Measurements from ENCODE around the gene P2RX1.
"Not testable (repeated sequence)": the region's sequence is repeated elsewhere in the genome, so short reads cannot be mapped to it uniquely, and the experiment has no call there.

Gene P2RX1

DNA sequence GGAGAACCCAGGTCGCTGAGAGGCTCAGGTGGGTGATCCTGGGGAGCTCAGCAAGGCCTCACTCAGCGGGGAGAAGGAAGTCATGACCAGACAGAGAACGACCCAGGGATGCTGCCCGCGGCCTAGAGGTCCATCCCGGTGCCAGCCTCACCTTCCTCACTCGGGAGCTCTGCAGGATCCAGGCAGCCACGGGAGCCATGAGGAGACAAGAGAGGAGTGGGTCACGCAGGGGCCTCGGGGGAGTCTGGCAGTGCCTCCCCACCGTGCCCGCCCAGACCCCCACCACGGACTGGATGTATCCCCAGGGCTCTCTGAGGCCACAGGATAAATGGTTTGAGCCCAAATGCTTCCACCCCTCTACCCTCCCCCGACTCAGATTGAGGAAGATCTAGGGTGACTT, 37.3 kb upstream of the P2RX1 start:
- in situ Hi-C loops (cut with HindIII; ENCODE audit: low sequenced_read_pairs) = no loop called here

DNA sequence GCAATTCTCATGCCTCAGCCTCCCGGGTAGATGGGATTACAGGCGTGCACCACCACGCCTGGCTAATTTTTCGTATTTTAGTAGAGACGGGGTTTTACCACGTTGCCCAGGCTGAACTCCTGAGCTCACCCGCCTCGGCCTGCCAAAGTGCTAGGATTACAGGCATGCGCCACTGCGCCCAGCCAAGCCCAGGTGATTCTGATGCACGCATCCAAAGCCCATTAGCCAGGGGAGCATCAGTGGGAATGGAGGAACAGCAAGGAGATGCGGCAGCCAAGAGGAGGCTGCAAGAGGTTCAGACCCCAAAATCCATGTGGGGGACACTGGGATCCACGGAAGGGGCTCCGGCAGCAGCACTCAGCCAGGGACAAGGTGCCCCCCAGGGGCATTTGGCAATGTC, 35.9 kb upstream of the P2RX1 start:
- in situ Hi-C loops (cut with HindIII; ENCODE audit: low sequenced_read_pairs) = no loop called here

DNA sequence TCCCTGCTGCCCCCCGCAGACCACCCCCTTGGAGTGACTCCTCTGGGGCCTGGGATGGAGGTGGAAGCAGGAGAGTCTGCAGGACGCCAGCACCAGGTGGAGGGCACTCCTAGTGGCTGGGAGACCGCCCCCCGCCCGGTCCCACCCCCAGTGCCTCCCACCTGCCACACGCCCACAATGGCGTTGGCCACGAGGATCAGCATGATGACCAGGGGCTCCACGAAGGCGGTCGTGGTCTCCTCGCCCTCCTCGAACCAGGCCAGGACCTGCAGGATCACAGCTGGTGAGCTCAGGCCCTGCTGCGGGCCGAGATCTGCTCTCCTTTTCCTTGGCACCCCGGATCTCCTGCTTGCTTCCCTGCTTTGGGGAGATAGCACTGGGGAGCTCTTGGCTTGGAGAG, 35.2 kb upstream of the P2RX1 start:
- in situ Hi-C loops (cut with HindIII; ENCODE audit: low sequenced_read_pairs) = no loop called here

DNA sequence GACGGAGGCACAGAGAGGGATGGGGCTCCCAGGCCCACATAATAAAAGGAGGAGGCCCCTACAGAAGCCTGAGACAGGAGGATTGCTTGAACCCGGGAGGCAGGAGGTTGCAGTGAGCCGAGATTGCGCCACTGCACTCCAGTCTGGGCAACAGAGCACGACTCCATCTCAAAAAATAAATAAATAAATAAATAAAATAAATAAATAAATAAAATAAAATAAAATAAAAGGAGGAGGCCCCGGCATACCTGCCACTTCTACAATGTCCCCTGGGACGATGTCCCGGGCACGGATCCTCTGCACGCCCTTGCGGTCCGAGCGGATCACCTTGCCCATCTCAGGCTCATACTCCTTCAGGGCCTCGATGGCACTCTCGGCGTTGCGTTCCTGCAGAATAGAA, 34.7 kb upstream of the P2RX1 start:
- in situ Hi-C loops (cut with HindIII; ENCODE audit: low sequenced_read_pairs) = no loop called here

DNA sequence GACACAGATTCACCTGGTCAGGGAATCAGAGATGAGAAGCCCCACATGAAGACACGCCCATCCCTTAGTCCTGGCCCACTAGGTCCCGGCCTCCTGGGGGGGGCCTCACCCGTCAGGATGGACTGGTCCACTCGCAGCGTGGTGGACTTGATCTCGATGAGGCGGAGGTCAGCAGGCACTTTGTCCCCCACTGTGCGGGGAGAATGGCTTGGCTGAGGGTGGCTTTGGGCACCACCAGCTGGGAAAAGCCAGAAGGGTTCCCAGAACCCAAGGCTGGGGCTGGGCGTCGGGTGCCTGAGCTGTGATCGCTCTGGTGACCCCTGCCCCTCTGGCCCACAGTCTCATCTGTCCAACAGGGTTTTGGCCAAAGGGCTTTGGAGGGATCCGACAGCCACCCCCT, 34.3 kb upstream of the P2RX1 start:
- in situ Hi-C loops (cut with HindIII; ENCODE audit: low sequenced_read_pairs) = no loop called here

DNA sequence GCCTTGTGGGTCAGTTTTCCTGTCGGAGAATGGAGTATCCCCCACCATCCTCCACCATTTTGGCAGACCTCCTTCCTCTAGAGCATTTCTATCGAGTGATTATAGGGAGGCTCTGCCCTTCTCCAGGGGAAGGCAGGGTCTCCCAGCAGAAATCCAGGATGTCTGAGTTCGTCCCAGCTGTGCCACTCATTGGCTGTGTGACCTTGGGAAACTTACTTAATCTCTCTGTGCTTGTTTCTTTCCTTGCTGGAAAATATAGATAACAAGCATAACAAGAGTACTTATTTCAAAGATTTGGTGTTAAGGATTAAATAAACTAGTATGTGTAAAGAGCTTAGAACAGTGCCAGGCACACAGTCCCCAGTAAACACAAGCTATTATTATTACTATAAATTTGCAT, 33.2 kb upstream of the P2RX1 start:
- in situ Hi-C loops (cut with HindIII; ENCODE audit: low sequenced_read_pairs) = no loop called here

DNA sequence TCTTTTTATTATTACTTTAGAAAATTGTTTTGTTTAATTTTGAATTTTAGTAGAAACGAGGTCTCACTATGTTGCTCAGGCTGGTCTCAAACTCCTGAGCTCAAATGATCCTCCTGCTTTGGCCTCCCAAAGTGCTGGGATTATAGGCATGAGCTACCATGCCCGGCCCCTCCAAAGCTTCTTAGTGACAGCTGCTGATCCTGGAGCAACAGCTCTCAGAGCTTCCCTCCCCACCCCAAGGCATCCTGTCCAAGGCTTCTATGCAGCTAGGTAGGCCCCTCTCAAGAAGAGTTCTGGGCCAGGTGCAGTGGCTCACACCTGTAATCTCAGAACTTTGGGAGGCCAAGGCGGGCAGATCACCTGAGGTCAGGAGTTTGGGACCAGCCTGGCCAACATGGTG, 32.3 kb upstream of the P2RX1 start:
- in situ Hi-C loops (cut with HindIII; ENCODE audit: low sequenced_read_pairs) = not testable (repeated sequence)

DNA sequence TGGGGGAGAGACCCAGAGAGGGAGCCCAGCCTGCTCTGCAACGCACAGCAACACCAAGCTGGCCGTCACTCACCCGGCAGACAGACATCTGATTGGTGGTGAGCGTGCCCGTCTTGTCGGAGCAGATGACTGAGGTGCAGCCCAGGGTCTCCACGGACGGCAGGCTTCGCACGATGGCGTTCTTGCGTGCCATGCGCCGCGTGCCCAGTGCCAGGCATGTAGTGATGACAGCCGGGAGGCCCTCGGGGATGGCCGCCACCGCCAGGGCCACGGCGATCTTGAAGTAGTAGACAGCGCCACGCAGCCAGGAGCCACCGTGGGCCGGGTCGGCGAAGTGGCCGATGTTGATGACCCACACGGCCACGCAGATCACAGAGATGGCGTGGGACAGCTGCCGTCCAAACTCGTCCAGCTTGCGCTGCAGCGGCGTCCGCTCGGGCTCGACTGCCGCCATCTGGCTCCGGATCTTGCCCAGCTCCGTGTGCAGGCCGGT, 31.1 kb upstream of the P2RX1 start:
- in situ Hi-C loops (cut with HindIII; ENCODE audit: low sequenced_read_pairs) = no loop called here

DNA sequence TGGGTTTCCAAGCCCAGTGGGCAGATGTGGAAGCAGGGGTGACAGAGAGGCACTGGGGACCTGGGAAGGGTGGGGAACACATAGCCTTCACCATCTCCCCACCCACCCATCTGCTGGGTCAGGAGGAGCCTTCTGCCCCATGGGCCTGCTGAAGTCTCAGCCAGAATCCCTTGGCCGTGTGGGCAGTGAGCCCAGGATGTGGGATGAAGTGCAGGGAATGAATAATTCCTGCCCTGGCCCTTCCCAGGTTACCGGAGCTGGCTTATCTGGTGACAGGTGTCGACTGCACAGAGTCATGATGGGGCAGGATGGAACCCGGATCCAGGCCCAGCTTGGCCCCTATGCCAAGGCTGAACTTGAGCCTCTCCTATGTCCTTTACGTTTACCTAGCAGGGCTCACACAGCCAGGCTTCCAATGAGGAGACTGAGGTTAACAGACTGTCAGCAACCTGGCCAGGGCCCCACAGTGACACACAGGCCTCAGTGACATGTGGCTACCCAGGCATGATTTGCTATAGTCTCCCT, 30.5 kb upstream of the P2RX1 start:
- in situ Hi-C loops (cut with HindIII; ENCODE audit: low sequenced_read_pairs) = no loop called here

DNA sequence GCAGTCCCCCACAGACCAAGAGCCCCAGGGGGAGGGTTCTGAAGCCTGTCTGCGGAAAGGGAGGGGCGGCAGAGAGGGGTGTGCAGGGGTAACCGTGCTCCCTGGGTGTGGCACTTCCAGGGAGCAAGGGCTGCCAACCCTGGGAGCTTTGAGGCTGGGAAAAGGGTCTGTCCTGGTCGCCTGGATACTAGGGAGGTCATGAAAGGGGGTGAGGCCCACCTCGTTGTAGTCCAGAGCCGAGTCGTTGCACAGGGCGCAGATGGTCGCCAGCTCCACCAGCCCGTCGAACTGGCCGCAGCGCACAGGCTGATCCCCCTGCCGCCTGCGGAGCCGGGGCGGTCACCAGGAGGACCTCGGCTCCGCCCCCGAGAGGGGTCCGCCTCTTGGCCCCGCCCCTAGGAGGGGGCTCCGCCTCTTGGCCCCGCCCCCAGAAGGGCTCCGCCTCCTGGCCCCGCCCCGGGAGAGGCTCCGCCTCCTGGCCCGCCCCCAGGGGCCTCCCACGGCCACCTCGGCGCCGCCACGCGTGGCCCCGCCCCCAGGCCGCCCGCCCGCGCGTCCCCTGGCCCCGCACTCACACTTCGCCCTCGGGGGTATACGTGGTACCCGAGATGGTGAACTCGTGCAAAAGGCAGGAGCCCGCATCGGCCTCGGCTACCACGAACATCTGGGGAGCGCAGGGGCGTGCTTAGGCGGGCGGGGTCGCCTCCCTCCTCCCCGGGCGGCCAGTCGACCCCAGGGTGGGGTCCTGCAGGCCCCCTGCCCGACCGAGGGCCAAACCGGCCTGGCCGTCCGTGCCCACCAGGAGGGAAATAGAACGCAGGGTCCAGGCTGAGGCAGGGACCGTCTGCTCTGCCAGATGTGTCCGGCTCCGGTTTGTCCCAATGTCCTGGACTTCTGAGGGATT, 28.5 kb upstream of the P2RX1 start:
- in situ Hi-C loops (cut with HindIII; ENCODE audit: low sequenced_read_pairs) = no loop called here

DNA sequence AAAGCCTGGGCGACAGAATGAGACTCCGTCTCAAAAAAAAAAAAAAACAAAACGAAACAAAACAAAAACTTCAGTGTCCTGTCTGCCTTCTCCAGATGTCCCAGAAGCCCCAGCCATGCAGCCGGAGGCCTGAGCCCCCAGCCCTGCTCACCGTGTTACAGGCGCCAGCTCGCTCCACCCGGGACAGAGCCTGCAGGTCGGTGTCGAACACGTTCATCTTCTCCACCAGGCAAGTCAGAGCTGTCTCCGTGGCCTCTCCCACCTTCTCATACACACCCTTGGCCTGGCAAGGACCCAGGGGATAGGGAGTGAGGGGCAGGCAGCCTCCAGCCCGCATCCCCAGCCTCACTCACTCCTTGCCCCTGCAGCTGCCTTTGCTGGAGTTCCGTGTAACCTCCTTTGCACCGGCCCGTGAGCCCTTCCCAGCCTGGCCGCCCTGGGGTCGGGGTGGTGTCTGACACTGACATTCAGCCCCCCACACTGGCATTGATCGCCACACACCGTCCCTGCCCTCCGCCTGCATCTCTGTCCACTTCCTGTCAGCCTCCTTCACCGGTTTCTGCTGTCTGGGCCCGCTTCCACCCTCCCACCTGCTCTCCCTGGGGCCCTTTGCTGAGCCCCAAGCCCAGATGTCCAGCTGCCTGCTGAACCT, 27.1 kb upstream of the P2RX1 start:
- in situ Hi-C loops (cut with HindIII; ENCODE audit: low sequenced_read_pairs) = no loop called here

DNA sequence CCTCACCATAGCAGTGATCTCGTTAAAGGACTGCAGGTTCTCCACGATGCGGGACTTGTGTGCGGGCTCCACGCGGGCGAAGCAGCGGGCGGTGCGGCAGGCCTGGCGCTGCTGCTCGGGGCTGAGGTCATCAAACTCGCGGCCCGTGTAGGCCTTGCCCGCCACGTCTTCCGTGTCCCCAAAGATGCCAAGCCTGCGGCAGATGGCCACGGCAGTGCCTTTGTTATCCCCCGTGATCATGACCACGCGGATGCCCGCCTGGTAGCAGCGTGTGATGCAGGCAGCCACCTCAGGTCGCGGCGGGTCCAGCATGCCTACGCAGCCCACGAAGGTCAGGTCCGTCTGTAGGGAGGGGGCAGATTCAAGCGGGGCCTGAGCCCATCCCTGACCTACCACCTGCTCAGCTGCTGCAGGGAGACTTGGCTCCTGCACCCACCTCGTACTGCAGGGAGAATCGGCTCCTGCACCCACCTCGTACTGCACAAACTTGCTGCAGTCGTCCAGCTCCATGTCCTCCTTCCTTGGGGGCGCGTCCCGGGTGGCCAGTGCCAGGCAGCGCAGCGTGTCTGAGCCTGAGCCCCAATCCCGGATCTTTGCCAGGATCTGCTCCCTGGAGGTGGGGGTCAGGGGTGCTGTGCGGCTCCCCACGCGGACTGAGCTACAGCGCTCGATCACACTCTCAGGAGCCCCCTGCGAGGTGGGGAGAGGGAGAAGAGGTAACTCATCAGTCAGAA, 24.9 kb upstream of the P2RX1 start:
- in situ Hi-C loops (cut with HindIII; ENCODE audit: low sequenced_read_pairs) = no loop called here

DNA sequence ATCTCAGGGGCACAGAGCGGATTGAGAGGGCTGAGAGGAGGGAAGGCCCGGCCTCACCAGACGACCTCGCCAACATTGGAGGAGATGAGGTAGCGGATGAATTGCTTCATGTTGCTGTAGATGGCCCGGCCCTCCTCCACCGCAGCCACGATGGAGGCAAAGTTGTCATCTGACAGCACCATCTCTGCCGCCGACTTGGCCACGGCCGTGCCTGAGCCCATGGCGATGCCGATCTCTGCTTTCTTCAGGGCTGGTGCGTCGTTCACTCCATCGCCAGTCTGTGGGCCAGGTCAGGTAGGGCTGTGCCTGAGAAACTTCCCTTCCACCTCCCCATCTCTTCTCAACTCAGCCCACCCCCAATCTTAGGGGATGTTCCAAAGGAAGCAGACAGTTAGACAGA, 21.1 kb upstream of the P2RX1 start:
- in situ Hi-C loops (cut with HindIII; ENCODE audit: low sequenced_read_pairs) = no loop called here

DNA sequence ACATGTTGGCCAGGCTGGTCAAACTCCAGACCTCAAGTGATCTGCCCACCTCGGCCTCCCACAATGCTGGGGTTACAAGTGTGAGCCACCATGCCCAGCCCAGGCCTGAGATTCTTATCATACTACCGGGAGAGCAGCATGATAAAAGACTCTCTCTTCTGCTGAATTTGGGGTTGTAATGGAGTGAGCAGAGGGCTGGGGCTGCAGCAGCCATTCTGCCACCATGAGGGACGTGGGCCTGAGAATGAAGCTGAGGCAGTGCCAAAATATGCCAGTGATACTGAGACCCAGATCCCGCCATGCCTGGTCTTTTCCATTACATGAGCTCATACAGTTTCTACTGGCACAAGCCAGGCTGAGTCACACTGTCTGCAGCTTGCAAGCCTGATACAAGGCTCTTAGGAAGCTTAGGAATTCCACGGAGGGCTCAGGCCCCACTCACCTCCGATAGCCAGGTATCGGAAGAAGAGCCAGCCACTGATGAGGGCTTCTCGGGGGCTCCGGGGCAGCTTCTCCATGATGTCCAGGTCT, 19.6 kb upstream of the P2RX1 start:
- in situ Hi-C loops (cut with HindIII; ENCODE audit: low sequenced_read_pairs) = no loop called here

DNA sequence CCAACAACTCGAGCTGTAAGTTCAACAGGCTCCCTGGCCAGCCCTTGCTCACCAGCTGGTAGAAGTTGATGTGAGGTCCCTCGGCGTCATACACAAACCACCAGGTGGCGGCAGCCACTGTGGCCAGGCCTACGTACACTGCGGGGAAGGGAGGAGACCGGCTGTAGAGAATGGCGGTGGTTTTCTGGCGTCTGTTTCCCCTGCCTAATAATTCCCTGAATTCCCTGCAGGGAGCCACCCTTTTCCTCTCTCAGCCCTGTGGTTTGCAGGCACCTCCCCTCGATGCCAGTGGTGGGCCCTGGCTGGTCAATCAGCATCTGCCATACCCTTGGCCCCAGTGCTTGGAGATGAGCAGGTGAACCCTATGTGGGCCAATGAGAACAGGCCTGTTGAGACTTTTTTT, 18.9 kb upstream of the P2RX1 start:
- in situ Hi-C loops (cut with HindIII; ENCODE audit: low sequenced_read_pairs) = no loop called here

DNA sequence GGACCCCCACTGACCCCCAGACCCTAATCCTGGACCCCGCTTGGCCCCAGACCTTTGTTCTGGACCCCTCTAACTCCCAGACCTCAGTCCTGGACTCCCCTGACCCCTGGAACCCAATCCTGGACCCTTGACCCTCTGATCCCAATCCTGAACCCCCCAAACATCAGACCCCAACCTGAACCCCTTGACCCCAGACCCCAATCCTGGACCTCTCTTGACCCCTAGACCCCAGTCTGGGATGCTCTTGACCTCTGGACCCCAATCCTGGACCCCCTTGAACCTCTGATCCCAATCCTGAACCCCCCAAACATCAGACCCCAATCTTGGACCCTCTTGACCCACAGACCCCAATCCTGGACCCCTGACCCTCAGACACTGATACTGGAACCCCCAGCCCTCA, 13.5 kb upstream of the P2RX1 start:
- in situ Hi-C loops (cut with HindIII; ENCODE audit: low sequenced_read_pairs) = no loop called here

DNA sequence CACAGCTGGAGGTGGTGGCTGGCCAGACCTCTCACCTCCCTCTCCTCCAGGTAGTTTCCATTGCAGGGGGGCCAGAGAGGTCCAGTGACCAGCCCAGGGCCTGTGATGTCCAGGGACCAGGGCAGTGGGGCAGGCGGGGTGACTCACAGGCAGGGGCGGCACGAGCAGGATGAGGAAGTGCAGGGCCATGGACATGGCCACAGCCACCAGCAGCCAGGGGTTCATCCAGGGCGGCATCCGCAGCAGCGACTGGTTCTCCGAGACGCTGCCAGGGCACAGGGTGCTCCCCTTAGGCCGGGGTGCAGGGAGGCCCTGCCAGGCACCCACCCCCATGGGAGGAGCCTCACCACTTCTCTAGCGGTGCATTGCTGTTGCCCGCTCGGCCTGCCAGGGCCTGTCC, 12.9 kb upstream of the P2RX1 start:
- in situ Hi-C loops (cut with HindIII; ENCODE audit: low sequenced_read_pairs) = no loop called here

DNA sequence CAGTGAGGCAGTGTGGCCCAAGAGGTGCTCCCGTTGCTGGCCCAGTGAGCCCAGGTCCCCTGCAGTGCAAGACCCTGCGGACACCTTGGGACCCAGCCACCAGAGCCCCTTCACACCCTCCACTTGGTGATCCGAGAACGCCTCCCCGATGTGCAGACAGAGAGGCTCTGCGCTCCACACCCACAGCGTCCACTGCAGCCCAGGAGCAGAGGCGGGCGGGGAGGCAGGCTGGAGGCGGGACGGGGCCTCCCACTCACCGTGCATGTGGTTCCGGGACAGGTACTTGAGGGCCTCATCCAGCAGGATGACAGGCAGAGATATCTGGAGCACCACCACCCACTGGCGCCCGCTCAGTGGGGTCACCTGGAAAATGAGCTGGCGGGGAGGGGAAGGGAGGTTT, 12.1 kb upstream of the P2RX1 start:
- in situ Hi-C loops (cut with HindIII; ENCODE audit: low sequenced_read_pairs) = no loop called here

DNA sequence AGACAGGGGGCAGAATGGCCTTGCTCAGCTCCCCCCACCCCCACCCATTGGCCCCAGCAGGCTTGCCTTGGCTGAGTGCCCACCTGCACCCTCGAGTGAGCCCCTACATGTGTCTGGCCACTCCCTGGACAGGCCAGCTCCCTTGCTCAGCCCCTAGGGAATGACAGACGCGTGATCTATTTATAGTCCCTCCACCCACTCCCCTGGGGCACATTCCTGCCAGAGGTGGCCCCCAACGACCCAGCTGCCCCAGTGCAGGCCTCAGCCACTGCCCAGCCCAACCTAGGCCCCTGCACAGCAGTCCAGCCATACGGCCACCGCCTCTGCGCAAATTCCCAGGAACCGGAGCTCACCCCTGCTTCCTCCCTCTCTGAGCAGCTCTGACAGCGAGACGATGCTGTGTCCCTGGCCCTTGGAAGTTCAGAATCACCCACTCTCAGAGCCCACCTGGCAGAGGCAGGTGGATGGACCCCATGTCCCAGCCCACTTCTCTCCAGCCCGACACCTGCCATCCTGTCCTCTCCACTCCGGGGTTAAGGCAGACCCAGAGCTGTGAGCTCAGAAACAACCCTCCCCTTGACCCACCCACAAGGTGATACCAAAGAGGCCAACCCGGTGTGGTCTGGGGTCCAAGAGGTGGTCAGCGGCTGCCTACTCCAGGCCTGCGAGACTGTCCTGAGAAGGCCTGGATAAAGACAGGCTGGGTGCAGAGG, 11.5 kb upstream of the P2RX1 start:
- in situ Hi-C loops (cut with HindIII; ENCODE audit: low sequenced_read_pairs) = no loop called here

DNA sequence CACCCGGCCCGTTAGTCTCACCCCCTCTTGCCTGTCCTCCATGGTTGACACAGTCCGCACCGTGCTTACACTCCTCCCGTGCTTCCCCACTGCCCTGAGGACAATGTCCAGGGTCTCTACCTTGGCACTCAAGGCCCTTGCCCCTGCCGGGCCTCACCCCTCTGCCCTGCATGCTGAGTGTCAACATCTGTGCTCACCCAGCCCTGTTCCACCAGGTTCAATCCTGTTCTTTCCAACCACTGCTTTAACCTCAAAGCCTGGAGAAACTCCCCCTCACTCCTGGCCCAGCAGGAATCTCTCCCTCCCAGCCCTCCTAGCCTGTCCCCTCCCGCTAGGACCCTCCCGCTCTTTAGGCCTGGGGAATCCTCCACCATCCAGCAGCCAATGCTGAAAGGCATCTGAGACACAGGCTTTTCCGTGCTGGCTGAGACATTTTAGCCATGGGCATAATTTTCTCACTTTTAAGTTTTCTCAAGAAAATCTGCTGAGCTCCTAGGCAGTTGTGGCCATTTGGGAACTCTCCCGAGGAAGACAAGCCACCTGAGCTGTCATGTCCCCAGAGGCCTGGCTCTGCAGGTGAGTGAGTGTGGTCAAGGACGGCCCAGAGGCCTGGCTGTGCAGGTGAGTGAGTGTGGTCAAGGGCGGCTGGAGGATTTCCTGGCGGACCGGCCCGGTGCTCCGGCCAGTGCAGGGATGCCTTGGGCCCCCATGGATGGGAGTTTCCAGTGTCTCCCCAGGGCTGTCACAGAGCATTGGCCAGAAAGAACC, 10.8 kb upstream of the P2RX1 start:
- in situ Hi-C loops (cut with HindIII; ENCODE audit: low sequenced_read_pairs) = no loop called here

All from endothelial cell of hepatic sinusoid (primary cell).